ENCODE results near the gene ATG10. TPM values are rescaled to one million over a fixed set of nuclear protein-coding genes. Genes with fewer than 3 reads are reported as not detected.
A peak's percentile ranks its signal among the peaks of the same experiment; 100 is the strongest.

Gene ATG10
- total and polyA plus RNA-seq, 2 experiments from 2014 or later, result 12.5 to 17.7 TPM

DNA sequence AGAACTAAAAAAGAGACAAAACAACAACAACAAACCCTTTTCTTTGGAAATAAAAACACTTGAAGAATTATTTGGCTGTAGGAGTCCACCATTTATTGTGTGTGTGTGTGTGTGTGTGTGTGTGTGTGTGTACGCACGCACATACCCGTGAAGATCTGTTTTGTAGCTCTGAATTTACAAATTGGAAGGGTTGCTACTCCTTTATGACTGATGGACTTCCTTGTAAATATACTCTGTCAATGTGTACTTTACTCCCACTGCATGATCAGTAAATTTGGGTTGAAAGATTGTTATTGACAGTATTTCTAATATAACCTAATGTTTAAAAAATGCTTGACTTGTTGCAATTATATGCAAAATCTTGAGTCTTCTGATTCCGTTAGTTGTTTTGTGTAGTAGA, 148.1 kb downstream of the ATG10 start (continued):
- TF ChIP-seq, protein P1, sequence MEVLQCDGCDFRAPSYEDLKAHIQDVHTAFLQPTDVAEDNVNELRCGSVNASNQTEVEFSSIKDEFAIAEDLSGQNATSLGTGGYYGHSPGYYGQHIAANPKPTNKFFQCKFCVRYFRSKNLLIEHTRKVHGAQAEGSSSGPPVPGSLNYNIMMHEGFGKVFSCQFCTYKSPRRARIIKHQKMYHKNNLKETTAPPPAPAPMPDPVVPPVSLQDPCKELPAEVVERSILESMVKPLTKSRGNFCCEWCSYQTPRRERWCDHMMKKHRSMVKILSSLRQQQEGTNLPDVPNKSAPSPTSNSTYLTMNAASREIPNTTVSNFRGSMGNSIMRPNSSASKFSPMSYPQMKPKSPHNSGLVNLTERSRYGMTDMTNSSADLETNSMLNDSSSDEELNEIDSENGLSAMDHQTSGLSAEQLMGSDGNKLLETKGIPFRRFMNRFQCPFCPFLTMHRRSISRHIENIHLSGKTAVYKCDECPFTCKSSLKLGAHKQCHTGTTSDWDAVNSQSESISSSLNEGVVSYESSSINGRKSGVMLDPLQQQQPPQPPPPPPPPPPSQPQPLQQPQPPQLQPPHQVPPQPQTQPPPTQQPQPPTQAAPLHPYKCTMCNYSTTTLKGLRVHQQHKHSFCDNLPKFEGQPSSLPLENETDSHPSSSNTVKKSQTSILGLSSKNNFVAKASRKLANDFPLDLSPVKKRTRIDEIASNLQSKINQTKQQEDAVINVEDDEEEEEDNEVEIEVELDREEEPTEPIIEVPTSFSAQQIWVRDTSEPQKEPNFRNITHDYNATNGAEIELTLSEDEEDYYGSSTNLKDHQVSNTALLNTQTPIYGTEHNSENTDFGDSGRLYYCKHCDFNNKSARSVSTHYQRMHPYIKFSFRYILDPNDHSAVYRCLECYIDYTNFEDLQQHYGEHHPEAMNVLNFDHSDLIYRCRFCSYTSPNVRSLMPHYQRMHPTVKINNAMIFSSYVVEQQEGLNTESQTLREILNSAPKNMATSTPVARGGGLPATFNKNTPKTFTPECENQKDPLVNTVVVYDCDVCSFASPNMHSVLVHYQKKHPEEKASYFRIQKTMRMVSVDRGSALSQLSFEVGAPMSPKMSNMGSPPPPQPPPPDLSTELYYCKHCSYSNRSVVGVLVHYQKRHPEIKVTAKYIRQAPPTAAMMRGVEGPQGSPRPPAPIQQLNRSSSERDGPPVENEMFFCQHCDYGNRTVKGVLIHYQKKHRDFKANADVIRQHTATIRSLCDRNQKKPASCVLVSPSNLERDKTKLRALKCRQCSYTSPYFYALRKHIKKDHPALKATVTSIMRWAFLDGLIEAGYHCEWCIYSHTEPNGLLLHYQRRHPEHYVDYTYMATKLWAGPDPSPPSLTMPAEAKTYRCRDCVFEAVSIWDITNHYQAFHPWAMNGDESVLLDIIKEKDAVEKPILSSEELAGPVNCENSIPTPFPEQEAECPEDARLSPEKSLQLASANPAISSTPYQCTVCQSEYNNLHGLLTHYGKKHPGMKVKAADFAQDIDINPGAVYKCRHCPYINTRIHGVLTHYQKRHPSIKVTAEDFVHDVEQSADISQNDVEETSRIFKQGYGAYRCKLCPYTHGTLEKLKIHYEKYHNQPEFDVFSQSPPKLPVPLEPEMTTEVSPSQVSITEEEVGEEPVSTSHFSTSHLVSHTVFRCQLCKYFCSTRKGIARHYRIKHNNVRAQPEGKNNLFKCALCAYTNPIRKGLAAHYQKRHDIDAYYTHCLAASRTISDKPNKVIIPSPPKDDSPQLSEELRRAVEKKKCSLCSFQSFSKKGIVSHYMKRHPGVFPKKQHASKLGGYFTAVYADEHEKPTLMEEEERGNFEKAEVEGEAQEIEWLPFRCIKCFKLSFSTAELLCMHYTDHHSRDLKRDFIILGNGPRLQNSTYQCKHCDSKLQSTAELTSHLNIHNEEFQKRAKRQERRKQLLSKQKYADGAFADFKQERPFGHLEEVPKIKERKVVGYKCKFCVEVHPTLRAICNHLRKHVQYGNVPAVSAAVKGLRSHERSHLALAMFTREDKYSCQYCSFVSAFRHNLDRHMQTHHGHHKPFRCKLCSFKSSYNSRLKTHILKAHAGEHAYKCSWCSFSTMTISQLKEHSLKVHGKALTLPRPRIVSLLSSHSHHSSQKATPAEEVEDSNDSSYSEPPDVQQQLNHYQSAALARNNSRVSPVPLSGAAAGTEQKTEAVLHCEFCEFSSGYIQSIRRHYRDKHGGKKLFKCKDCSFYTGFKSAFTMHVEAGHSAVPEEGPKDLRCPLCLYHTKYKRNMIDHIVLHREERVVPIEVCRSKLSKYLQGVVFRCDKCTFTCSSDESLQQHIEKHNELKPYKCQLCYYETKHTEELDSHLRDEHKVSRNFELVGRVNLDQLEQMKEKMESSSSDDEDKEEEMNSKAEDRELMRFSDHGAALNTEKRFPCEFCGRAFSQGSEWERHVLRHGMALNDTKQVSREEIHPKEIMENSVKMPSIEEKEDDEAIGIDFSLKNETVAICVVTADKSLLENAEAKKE (CRISPR knock-in tag; IDR thresholded peaks at IDR 0.05), result no peak
- TF ChIP-seq NANOG (IDR thresholded peaks at IDR 0.05; ENCODE audit: borderline replicate concordance), result no peak

DNA sequence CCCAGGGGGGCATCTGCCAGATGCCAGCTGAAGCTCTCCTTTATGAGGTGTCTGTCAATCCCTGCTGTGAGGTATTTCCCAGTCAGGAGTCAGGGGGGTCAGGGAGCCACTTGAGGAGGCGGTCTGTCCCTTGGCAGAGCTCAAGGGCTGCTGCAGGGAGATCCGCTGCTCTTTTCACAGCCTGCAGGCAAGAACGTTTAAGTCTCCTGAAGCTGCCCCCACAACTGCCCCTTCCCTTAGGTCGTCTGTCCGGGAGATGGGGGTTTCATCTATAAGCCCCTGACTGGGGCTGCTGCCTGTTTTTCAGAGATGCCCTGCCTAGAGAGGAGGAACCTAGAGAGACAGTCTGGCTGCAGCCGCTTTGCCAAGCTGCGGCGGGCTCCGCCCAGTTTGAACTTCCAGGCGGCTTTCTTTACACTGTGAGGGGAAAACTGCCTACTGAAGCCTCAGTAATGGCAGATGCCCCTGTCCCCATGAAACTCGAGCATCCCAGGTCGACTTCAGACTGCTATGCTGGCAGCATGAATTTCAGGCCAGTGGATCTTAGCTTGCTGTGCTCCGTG, 158.0 kb downstream of the ATG10 start:
- Histone ChIP-seq H3K4me2 (no peak overlapping the region; the same call in 1 of the 2 replicates), H4K20me1 (replicated peaks; ENCODE audit: insufficient read depth) (no peaks in the 10 kb centered on the region), H3K27me3 (ENCODE audit: insufficient read depth) (no peaks in the 10 kb centered on the region), H3K9me2 (ENCODE audit: insufficient read depth) (no peaks in the 10 kb centered on the region), H2AFZ (no peak overlapping the region), H3F3A (replicated peaks; ENCODE audit: low read depth) (no peaks in the 10 kb centered on the region), H3K36me3 (ENCODE audit: insufficient read depth) (no peaks in the 10 kb centered on the region), H3K4me1 (ENCODE audit: insufficient read depth) (0 out of 2 replicates have a peak, but pooled peaks cover 3% of the 10 kb centered on the region), H3K27ac (ENCODE audit: low read depth) (no peak overlapping the region), H3K79me2 (replicated peaks; ENCODE audit: insufficient read depth) (0 out of 2 replicates have a peak, but pooled peaks cover 5% of the 10 kb centered on the region), H3K4me3 (no peak overlapping the region)
- no peaks in the 10 kb centered on the region for H3K27me3 Mint-ChIP-seq (ENCODE audit: insufficient read depth, low read depth, poor library complexity)
- H3K4me1 Mint-ChIP-seq, result peaks cover 4% of the 10 kb centered on the region; the same call in 2 of the 3 replicates
- peaks cover 14% of the 10 kb centered on the region for H3K36me3 Mint-ChIP-seq (ENCODE audit: low read depth)
- H3K27ac Mint-ChIP-seq, result no peak overlapping the region
- no peak for DNase-seq (ENCODE audit: low spot score)
- peak; percentile 59 for ATAC-seq
- H3K9me3 Mint-ChIP-seq, result peaks cover 23% of the 10 kb centered on the region
- no peak overlapping the region for H3K4me3 Mint-ChIP-seq
- TF ChIP-seq, protein P1 (CRISPR knock-in tag; IDR thresholded peaks at IDR 0.05), result no peak
- no peak for TF ChIP-seq STAT1 (IDR thresholded peaks at IDR 0.05; ENCODE audit: unreplicated experiment)
- no peak for TF ChIP-seq EZH2 (IDR thresholded peaks at IDR 0.05; ENCODE audit: low read depth, unreplicated experiment)
- TF ChIP-seq, protein P2, sequence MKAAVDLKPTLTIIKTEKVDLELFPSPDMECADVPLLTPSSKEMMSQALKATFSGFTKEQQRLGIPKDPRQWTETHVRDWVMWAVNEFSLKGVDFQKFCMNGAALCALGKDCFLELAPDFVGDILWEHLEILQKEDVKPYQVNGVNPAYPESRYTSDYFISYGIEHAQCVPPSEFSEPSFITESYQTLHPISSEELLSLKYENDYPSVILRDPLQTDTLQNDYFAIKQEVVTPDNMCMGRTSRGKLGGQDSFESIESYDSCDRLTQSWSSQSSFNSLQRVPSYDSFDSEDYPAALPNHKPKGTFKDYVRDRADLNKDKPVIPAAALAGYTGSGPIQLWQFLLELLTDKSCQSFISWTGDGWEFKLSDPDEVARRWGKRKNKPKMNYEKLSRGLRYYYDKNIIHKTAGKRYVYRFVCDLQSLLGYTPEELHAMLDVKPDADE (IDR thresholded peaks at IDR 0.05), result no peak
- TF ChIP-seq NANOG (IDR thresholded peaks at IDR 0.05; ENCODE audit: borderline replicate concordance), result no peak
- TF ChIP-seq JUNB (IDR thresholded peaks at IDR 0.05; ENCODE audit: unreplicated experiment), result no peak
- no peak for TF ChIP-seq ZNF114 (CRISPR knock-in tag; IDR thresholded peaks at IDR 0.05)
